WTC11 (cell line): Measurements from ENCODE around the gene ITGA5. TPM values are rescaled to one million over a fixed set of nuclear protein-coding genes. Genes with fewer than 3 reads are reported as not detected.

Source experiments
- ATAC-seq: fragments of 200-7000 bp; cut with Tn5 transposase; 2 replicates; pipeline ENCODE4 v1.10.0; 2021; ENCODE audit warnings: mild to moderate bottlenecking, moderate library complexity
- CTCF ChIA-PET: fragments of 300-600 bp; sonication (Branson Sonifier 250); formaldehyde crosslinking; loops from one replicate; lab custom pipeline; 2021; ENCODE audit warnings: antibody characterized with exemption; lab: Charles Lee
- POLR2A ChIA-PET: fragments of 350-600 bp; sonication (Branson Sonifier 250); formaldehyde crosslinking; loops from one replicate; lab custom pipeline; 2021; ENCODE audit warnings: antibody characterized with exemption; lab: Charles Lee
- DNase-seq: peaks from one replicate; pipeline ENCODE4 v3.0.0; 2021; ENCODE audit warnings: low spot score
- H3K27ac Mint-ChIP-seq: 2 replicates; pipeline ENCODE4 v1.8.0; 2021; ENCODE audit warnings: mixed read lengths
- H3K27me3 Mint-ChIP-seq: 2 replicates; pipeline ENCODE4 v1.8.0; 2021; ENCODE audit warnings: low read depth, mild to moderate bottlenecking, moderate library complexity, mixed read lengths
- H3K36me3 Mint-ChIP-seq: 2 replicates; pipeline ENCODE4 v1.8.0; 2021; ENCODE audit warnings: mixed read lengths
- H3K4me1 Mint-ChIP-seq: 2 replicates; pipeline ENCODE4 v1.8.0; 2022; ENCODE audit warnings: mixed read lengths
- H3K4me3 Mint-ChIP-seq: 2 replicates; pipeline ENCODE4 v1.8.0; 2021; ENCODE audit warnings: mild to moderate bottlenecking, moderate library complexity, mixed read lengths
- H3K9me3 Mint-ChIP-seq: 2 replicates; pipeline ENCODE4 v1.8.0; 2021; ENCODE audit warnings: mixed read lengths
- CTCF ChIP-seq: fragments of 200-600 bp; IDR thresholded peaks from 2 replicates; pipeline ENCODE4 v1.8.0; 2022; ENCODE audit warnings: antibody characterized with exemption
- ERG ChIP-seq: fragments of 250-450 bp; sonication (Bioruptor Pico); IDR thresholded peaks from 2 replicates; pipeline ENCODE4 v1.8.0; 2021; ENCODE audit warnings: mild to moderate bottlenecking
- FOXP1 ChIP-seq: sonication (generic); formaldehyde crosslinking; IDR thresholded peaks from 2 replicates; pipeline ENCODE4 v1.8.0; 2022; ENCODE audit warnings: missing genetic modification reagents, mild to moderate bottlenecking, moderate library complexity, borderline replicate concordance
- ZMAT4 ChIP-seq: fragments of 250-450 bp; sonication (Bioruptor Pico); IDR thresholded peaks from 2 replicates; pipeline ENCODE4 v1.9.0; 2021; ENCODE audit warnings: mild to moderate bottlenecking
- ZNF263 ChIP-seq: sonication (generic); formaldehyde crosslinking; IDR thresholded peaks from 2 replicates; pipeline ENCODE4 v1.8.1; 2022; ENCODE audit warnings: low read depth, mild to moderate bottlenecking, moderate library complexity, missing genetic modification reagents
- ZNF425 ChIP-seq: fragments of 250-450 bp; sonication (Bioruptor Pico); conservative IDR thresholded peaks from 2 replicates; pipeline ENCODE4 v1.9.0; 2021; ENCODE audit warnings: mild to moderate bottlenecking
- total RNA-seq: library from RNA; stranded (reverse); gene quantifications from 3 replicates; pipeline ENCODE4 v1.2.3, GENCODE V29; 2021
- TF ChIP-seq, protein P1 (sequence below): sonication (generic); formaldehyde crosslinking; IDR thresholded peaks from 2 replicates; pipeline ENCODE4 v1.8.1; 2023; ENCODE audit warnings: mild to moderate bottlenecking, missing genetic modification reagents, moderate library complexity
- TF ChIP-seq, protein P2 (sequence below): fragments of 250-450 bp; sonication (Bioruptor Pico); IDR thresholded peaks from 2 replicates; pipeline ENCODE4 v2.1.2; 2022; ENCODE audit warnings: mild to moderate bottlenecking, moderate library complexity
- TF ChIP-seq, protein P3 (sequence below): sonication (generic); formaldehyde crosslinking; IDR thresholded peaks from 2 replicates; pipeline ENCODE4 v1.8.1; 2022; ENCODE audit warnings: mild to moderate bottlenecking, moderate library complexity, missing genetic modification reagents
- TF ChIP-seq, protein P4 (sequence below): fragments of 250-450 bp; sonication (Bioruptor Pico); IDR thresholded peaks from 2 replicates; pipeline ENCODE4 v1.9.0; 2021; ENCODE audit warnings: mild to moderate bottlenecking
- TF ChIP-seq, protein P5 (sequence below): sonication (generic); formaldehyde crosslinking; IDR thresholded peaks from 2 replicates; pipeline ENCODE4 v1.8.0; 2023; ENCODE audit warnings: missing genetic modification reagents, mild to moderate bottlenecking, borderline replicate concordance

Gene ITGA5
- total RNA-seq, 1 experiment from 2014 or later, result 21.9 TPM

DNA sequence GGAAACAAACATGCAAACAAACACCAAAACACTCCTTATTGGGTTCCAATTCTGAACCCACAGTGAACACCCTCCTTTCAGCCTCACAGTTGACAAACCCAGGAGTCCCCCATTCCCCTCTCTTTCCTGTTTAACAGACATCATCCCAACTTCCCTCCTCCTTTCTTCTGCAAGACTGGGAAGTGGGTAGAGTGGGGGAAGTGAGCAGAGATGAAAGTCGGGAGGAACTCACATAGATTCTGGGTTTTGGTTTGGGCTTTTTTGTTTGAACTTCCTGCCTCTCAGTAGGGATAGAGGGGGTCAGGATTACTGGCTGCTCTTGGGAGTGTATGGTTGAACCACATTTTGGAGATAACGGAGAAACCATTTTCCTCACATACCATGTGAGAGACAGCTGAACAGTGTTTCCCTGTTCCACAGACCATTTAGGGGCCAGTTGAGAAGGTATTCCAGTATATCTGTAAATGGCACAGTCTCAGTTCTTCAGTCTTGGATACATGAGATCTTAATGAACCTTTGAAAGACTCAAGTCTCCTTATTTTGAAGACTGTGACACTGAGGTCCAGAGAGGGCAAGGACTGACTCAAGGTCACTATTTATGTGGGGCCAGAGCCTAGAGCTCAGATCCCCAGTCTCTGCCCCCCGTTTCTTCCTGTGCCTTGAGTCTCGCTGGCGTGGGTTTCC is 50.9 kb downstream of the ITGA5 start (continued):
- TF ChIP-seq, protein P1, sequence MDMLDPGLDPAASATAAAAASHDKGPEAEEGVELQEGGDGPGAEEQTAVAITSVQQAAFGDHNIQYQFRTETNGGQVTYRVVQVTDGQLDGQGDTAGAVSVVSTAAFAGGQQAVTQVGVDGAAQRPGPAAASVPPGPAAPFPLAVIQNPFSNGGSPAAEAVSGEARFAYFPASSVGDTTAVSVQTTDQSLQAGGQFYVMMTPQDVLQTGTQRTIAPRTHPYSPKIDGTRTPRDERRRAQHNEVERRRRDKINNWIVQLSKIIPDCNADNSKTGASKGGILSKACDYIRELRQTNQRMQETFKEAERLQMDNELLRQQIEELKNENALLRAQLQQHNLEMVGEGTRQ, result no peak
- no peak for TF ChIP-seq FOXP1

- ATAC-seq, result no peak
- ChIA-PET CTCF (no interaction called here), POLR2A (no interaction called here)
- H3K4me3 Mint-ChIP-seq, result no peak within 1 kb of the TSS
- no peaks in the 10 kb centered on the region for H3K36me3 Mint-ChIP-seq
- TF ChIP-seq, protein P2, sequence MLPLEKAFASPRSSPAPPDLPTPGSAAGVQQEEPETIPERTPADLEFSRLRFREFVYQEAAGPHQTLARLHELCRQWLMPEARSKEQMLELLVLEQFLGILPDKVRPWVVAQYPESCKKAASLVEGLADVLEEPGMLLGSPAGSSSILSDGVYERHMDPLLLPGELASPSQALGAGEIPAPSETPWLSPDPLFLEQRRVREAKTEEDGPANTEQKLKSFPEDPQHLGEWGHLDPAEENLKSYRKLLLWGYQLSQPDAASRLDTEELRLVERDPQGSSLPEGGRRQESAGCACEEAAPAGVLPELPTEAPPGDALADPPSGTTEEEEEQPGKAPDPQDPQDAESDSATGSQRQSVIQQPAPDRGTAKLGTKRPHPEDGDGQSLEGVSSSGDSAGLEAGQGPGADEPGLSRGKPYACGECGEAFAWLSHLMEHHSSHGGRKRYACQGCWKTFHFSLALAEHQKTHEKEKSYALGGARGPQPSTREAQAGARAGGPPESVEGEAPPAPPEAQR (CRISPR knock-in tag), result no peak
- TF ChIP-seq, protein P3, sequence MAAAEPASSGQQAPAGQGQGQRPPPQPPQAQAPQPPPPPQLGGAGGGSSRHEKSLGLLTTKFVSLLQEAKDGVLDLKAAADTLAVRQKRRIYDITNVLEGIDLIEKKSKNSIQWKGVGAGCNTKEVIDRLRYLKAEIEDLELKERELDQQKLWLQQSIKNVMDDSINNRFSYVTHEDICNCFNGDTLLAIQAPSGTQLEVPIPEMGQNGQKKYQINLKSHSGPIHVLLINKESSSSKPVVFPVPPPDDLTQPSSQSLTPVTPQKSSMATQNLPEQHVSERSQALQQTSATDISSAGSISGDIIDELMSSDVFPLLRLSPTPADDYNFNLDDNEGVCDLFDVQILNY (CRISPR knock-in tag), result no peak
- TF ChIP-seq ZNF425 (CRISPR knock-in tag) (no peak), CTCF (no peak), ZMAT4 (CRISPR knock-in tag) (no peak), ZNF263 (no peak)
- TF ChIP-seq, protein P4, sequence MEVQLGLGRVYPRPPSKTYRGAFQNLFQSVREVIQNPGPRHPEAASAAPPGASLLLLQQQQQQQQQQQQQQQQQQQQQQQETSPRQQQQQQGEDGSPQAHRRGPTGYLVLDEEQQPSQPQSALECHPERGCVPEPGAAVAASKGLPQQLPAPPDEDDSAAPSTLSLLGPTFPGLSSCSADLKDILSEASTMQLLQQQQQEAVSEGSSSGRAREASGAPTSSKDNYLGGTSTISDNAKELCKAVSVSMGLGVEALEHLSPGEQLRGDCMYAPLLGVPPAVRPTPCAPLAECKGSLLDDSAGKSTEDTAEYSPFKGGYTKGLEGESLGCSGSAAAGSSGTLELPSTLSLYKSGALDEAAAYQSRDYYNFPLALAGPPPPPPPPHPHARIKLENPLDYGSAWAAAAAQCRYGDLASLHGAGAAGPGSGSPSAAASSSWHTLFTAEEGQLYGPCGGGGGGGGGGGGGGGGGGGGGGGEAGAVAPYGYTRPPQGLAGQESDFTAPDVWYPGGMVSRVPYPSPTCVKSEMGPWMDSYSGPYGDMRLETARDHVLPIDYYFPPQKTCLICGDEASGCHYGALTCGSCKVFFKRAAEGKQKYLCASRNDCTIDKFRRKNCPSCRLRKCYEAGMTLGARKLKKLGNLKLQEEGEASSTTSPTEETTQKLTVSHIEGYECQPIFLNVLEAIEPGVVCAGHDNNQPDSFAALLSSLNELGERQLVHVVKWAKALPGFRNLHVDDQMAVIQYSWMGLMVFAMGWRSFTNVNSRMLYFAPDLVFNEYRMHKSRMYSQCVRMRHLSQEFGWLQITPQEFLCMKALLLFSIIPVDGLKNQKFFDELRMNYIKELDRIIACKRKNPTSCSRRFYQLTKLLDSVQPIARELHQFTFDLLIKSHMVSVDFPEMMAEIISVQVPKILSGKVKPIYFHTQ (CRISPR knock-in tag), result no peak
- TF ChIP-seq, all 79 proteins: peak for 0
- Mint-ChIP-seq H3K4me1 (peaks cover 22% of the 10 kb centered on the region), H3K27me3 (peaks cover 47% of the 10 kb centered on the region), H3K9me3 (no peaks in the 10 kb centered on the region), H3K27ac (no peak within 1 kb of the TSS)
- no peak for DNase-seq
Observed at GRCh38 chr12:54364413-54364812, 54.7 kb downstream of the ITGA5 start, which contains the start of gene GPR84. GPR84 (minus strand) TSS chr12:54364486; CDS start chr12:54363851, 635 bp downstream.

- POLR2A ChIA-PET, result no interaction called here
- no peak overlapping the region for H3K4me3 Mint-ChIP-seq
- no peak overlapping the region for H3K27ac Mint-ChIP-seq
- no peaks in the 10 kb centered on the region for H3K36me3 Mint-ChIP-seq
- H3K9me3 Mint-ChIP-seq, result no peaks in the 10 kb centered on the region
- peaks cover 39% of the 10 kb centered on the region for H3K27me3 Mint-ChIP-seq
- peaks cover 14% of the 10 kb centered on the region for H3K4me1 Mint-ChIP-seq
- DNase-seq, result no peak
- ATAC-seq, result no peak
- CTCF ChIA-PET, result interaction anchor here (1.0 to 9.1 kb wide), 7 partner anchors 11 to 147 kb away, joined by 3 to 200 read pairs (median 7); no protein-coding TSS in a partner anchor
- TF ChIP-seq, protein P2 (CRISPR knock-in tag), result no peak
- TF ChIP-seq, protein P5, sequence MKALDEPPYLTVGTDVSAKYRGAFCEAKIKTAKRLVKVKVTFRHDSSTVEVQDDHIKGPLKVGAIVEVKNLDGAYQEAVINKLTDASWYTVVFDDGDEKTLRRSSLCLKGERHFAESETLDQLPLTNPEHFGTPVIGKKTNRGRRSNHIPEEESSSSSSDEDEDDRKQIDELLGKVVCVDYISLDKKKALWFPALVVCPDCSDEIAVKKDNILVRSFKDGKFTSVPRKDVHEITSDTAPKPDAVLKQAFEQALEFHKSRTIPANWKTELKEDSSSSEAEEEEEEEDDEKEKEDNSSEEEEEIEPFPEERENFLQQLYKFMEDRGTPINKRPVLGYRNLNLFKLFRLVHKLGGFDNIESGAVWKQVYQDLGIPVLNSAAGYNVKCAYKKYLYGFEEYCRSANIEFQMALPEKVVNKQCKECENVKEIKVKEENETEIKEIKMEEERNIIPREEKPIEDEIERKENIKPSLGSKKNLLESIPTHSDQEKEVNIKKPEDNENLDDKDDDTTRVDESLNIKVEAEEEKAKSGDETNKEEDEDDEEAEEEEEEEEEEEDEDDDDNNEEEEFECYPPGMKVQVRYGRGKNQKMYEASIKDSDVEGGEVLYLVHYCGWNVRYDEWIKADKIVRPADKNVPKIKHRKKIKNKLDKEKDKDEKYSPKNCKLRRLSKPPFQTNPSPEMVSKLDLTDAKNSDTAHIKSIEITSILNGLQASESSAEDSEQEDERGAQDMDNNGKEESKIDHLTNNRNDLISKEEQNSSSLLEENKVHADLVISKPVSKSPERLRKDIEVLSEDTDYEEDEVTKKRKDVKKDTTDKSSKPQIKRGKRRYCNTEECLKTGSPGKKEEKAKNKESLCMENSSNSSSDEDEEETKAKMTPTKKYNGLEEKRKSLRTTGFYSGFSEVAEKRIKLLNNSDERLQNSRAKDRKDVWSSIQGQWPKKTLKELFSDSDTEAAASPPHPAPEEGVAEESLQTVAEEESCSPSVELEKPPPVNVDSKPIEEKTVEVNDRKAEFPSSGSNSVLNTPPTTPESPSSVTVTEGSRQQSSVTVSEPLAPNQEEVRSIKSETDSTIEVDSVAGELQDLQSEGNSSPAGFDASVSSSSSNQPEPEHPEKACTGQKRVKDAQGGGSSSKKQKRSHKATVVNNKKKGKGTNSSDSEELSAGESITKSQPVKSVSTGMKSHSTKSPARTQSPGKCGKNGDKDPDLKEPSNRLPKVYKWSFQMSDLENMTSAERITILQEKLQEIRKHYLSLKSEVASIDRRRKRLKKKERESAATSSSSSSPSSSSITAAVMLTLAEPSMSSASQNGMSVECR (CRISPR knock-in tag), result no peak
- TF ChIP-seq ERG (CRISPR knock-in tag), result no peak
Observed at GRCh38 chr12:54363618-54364017, 55.4 kb downstream of the ITGA5 start.
